ENCODE data around the gene CHKA.

The CHKA gene

DNA sequence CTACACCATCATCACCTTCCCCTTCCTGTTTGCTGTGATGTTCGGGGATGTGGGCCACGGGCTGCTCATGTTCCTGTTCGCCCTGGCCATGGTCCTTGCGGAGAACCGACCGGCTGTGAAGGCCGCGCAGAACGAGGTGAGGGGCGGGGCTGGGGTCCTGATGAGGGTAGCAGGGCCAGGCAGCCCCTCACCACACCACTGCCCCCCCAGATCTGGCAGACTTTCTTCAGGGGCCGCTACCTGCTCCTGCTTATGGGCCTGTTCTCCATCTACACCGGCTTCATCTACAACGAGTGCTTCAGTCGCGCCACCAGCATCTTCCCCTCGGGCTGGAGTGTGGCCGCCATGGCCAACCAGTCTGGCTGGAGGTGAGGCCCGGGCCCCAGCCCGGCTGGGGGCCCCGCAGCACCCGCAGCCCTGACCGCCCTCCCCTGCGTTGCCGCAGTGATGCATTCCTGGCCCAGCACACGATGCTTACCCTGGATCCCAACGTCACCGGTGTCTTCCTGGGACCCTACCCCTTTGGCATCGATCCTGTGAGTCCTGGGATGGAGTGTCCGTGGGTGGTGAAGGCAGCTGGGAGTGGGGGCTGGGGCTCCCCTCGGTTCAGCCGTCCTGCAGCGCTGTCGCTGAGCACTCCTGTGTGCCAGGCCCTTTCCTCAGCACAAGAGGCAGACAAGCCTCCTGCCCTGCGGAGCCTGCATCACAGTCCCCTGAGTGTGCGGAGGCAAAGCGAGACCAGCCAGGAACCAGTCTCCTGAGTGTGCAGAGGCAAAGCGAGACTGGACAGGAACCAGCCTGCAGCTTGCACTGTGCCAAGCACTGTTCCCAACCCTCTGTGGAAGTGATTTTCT is 73.5 kb downstream of the CHKA start:
- no peak for DNase-seq (ENCODE audit: low read depth in 1 of 2, low spot score in 1 of 2)

- no peak for DNase-seq (ENCODE audit: low read depth in 1 of 2, low spot score in 1 of 2)
Measured at GRCh38 chr11:68044898-68045351, 76.3 kb downstream of the CHKA start.

DNA sequence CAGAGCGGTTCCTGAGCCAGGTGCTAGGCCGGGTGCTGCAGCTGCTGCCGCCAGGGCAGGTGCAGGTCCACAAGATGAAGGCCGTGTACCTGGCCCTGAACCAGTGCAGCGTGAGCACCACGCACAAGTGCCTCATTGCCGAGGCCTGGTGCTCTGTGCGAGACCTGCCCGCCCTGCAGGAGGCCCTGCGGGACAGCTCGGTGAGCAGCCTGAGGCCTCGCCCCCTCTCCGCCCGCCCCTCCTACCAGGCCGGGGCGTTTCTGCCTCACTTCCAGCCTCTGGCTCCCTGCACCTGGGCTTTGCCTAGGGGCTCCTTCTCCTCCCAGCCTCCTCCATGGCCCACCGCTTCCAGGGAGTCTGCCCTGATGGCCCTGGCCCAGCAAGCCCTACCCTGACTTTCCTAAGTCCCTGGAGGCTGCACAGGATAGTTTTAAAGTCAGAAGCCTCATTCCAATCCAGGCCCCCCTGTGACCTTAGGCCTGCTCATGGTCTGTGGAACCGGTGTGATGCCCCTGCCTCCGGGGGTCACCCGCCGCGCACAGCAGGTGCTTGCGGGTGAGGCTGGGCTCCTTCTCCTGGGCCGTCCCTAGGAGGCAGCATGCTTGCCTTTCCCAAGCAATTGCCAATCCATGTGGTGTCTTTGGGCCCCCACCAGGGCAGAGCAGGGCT is 76.9 kb downstream of the CHKA start:
- no peak for DNase-seq (ENCODE audit: low read depth in 1 of 2, low spot score in 1 of 2)

DNA sequence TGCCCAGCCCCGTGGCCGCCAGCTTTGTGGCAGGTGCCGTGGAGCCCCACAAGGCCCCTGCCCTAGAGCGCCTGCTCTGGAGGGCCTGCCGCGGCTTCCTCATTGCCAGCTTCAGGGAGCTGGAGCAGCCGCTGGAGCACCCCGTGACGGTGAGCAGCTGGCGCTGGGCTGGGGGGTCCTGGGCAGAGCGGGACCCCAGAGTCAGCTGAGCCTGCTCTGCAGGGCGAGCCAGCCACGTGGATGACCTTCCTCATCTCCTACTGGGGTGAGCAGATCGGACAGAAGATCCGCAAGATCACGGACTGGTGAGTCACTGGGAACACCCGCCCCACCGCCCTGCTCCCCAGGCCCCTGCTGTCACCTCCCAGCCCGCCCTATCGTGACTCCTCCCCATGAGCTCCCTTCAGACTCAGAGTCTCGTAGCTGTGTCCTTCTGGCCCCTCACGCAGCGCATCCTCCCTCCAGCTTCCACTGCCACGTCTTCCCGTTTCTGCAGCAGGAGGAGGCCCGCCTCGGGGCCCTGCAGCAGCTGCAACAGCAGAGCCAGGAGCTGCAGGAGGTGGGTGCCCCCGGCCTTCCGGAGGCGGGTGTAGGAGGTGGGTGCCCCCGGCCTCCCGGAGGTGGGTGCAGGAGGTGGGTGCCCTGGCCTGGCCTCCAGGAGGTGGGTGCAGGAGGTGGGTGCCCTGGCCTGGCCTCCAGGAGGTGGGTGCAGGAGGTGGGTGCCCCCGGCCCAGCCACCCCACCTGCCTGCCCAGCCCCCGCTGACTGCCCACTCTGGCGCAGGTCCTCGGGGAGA is 77.6 kb downstream of the CHKA start:
- DNase-seq (ENCODE audit: low read depth in 1 of 2, low spot score in 1 of 2) = no peak

DNA sequence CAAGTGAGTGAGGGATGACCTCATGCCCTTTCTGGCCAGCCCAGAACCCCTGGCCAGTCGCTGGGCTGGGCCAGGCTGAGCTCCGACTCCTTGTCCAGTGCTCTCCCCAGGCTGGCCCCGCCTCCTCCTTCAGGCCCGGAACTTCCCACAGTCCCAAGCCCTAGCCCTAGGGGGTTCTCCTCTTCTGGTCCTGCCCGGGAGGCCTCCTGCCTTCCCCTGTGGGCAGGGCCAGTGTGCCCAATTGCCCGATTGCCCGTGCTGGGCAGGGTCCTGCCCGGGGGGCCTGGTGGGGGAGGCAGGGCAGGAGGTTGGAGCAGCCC is 78.2 kb downstream of the CHKA start:
- DNase-seq (ENCODE audit: low read depth in 1 of 2, low spot score in 1 of 2) = no peak

DNA sequence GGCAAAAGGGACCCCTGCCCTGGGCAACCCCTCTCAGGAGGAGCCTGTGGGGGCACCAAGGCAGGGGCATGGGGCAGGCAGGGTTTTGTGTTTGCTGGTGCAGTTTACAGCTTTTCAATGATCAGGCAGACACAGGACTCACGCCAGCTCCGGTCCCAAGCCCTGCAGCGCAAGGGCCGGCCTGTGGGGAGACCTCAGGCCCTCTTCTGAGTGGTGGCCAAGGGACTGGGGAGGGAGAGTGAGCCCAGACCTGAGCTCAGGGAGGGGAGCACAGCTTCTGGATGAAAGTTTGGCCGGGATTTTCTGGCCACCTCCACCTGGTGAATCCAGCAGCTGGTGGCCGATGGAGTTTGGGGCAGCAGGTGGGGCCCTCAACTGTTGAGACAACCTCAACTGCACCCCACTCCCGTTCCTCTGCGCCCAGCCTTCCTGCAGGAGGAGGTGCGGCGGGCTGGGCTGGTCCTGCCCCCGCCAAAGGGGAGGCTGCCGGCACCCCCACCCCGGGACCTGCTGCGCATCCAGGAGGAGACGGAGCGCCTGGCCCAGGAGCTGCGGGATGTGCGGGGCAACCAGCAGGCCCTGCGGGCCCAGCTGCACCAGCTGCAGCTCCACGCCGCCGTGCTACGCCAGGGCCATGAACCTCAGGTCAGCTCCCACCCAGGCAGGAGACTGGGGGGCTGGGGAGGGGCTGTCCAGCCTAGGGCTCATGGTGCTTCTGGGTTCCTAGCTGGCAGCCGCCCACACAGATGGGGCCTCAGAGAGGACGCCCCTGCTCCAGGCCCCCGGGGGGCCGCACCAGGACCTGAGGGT is 78.8 kb downstream of the CHKA start:
- no peak for DNase-seq (ENCODE audit: low read depth in 1 of 2, low spot score in 1 of 2)

DNA sequence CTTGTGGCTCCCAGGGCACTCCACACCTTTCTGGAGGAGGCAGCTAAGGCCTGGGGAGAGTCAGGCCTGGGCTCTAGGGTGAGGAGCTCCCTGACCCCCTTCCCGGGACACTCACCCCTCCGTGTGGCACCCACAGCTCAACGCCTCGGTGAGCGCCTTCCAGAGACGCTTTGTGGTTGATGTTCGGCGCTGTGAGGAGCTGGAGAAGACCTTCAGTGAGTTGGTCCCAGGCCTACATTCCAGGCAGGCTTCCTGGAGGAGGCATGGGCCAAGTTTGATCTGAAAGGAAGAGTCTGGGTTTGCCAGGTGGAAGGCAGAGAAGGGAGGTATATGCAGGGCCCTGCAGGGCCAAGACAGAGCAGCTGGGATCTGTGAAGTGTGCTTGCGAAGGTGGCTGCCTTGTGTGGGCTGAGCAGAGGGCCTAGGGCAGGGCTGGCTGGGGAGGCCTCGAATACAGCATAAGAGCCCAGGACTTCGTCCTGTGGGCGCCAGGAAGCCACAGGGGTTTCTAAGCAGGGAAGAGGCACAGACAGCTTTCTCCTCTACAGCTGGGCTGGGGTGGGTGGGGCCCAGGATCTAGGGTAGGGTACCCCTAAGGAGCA is 79.5 kb downstream of the CHKA start:
- DNase-seq (ENCODE audit: low read depth in 1 of 2, low spot score in 1 of 2) = no peak

DNA sequence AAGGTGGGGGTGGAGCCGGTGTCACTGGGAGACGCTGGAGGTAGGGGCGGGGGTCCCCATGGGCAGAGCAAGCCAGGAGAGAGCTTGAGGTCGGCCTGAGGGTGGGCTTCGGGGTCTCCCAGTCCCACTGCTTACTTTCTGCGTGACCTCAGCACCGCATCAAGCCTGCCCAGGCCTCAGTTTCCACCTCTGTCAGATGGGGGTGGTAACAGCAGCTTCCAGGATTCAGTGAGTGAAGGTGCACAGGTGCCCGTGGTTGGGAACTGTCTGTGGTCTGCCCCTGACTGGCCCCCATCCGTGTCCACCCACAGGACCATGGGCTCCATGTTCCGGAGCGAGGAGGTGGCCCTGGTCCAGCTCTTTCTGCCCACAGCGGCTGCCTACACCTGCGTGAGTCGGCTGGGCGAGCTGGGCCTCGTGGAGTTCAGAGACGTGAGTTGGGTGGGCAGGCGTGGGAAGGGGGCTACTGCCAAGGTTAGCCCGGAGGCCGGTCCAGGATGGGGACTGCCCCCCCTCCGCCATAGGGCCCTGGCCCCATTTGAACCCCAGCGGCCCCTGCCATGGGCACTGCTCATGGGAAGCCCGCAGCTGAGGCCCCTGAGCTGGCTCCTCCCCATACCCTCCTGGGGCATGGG is 80.1 kb downstream of the CHKA start:
- DNase-seq (ENCODE audit: low read depth in 1 of 2, low spot score in 1 of 2) = no peak

GRCh38 chr11:68040101-68040956 is 80.9 kb downstream of the CHKA start:
- no peak for DNase-seq (ENCODE audit: low read depth in 1 of 2, low spot score in 1 of 2)

DNA sequence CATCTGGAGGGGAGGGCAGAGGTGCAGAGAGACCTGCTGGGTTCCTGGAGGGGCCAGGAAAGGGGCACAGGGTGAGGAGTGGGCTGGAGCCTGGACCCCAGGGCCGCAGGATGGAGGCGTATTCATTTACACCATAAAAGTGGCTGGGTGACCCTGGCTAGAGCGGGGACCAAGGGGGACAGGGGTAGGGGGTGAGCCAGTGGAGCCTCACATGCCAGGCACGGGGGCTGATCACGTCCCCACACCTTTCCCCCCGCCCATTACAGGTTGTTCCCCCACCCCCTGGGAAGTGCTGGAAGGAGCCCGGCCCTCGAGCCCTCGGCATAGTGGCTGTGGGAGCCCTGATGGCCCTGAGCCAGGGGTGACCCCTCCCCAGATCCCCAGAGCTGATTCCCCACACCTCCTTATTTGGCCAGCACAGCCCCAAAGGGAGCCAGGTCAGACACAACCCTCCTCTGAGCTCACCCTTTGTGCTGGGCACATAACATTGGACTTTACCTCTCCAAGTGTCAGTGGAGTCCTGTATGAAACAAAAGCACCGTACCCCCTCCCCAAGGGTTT is 81.6 kb downstream of the CHKA start:
- no peak for DNase-seq (ENCODE audit: low read depth in 1 of 2, low spot score in 1 of 2)

- peak; percentile 35 to 51 for DNase-seq (ENCODE audit: low read depth in 1 of 2, low spot score in 1 of 2)
Measured at GRCh38 chr11:68038718-68039525, 82.3 kb downstream of the CHKA start, which contains the start of gene TCIRG1. Gene TCIRG1 (plus strand): TSS chr11:68039025. CDS start chr11:68041272, 2,247 bp downstream.

- DNase-seq (ENCODE audit: low read depth in 1 of 2, low spot score in 1 of 2) = no peak
Measured at GRCh38 chr11:68038226-68038717, 82.9 kb downstream of the CHKA start.

DNA sequence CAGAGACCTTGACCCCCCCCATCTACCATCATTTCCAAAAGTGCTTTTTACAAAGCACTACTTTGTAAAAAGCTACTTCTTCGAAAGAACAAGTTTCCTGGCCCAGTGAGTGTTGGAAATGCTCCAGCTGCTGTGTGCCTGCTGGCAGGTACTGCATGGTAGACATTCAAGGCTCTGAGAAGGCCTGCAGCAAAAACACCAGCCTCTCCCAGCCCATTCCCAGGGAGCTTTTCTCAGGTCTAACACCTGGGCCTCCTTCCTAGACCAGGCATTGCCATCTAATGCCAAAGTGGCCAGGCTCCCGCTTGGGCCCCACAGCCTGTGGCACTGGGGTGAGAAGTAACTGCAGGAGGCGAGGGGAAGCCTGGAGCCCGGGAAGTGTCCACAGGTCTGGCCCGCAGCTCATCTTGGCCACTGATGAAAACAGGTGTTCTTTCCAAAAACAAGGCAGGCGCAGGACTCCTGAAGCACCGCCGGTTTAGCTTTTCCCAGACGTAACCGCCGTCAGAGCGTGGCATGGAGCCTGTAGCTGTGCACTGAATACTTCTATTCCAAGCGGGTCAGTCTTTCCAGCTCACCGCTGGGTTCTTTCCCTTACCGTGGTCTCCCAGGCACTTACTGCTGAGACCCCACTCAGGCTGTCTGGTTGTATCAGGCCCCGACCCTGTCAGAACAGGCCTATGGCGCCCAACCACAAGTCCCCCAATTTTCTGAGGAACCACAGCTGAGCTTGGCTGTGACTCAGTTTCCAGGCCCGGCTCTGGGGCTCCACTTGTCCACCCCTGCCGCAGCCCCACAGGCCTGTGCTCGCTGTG is 83.6 kb downstream of the CHKA start:
- no peak for DNase-seq (ENCODE audit: low read depth in 1 of 2, low spot score in 1 of 2)

DNA sequence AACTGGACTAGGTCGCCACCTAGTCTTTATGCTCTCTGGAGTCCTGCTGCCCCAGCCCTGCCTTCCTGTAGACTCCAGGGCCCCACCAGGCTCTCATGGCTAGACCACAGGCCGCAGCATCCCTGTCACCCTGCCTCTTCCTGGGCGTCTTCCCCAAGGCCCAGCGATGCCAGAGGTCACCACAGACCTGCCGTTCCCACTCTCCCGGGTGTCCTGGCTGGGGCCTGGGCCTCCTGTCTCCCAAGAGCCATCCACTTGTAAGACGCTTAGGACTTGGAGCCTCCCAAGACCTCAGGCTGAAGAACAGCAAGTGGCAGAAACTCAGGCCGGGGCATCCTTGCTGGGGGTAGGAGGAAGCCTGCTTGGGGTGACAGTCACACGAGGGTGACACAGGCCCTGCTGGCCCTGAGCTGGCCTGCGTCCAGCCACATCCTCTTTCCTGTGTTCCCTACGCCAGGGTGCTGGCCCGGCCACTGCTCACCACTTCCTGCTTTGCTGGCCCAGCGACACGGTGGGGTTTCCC is 84.4 kb downstream of the CHKA start:
- no peak for DNase-seq (ENCODE audit: low read depth in 1 of 2, low spot score in 1 of 2)

GRCh38 chr11:68036141-68036716 is 85.0 kb downstream of the CHKA start:
- no peak for DNase-seq (ENCODE audit: low read depth in 1 of 2, low spot score in 1 of 2)

DNA sequence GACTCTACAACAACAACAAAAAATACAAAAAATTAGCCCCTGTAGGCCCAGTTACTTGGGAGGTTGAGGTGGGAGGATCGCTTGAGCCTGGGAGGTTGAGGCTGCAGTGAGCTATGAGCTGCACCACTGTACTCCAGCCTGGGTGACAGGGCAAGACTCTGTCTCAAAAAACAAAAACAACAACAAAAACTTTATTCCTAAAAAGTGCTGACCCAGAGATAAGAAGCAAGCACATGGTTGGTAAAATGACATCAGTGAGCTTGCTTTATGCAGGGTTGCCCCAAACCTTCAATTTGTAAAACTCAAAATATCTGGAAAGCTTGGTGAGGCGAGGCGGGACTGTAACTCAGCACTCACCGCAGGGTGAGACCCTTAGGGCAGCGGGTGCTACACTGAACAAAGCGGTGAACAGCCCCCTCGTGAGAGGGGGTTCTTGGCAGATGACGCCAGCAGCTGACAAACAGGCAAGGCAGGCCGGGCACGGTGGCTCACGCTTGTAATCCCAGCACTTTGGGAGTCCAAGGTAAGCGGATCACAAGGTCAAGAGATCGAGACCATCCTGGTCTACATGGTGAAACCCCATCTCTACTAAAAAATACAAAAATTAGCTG is 85.8 kb downstream of the CHKA start:
- no peak for DNase-seq (ENCODE audit: low read depth in 1 of 2, low spot score in 1 of 2)
